NT2/D1 (cell line): Measurements from ENCODE around the gene OSGIN1.

Experiments
- DNase-seq: peaks from one replicate; pipeline ENCODE4 v3.0.0-alpha.2; 2011; ENCODE audit warnings: low read depth, low spot score
- H3K27me3 ChIP-seq: 2 replicates; pipeline ENCODE4 v1.6.0; 2011; ENCODE audit warnings: mild to moderate bottlenecking; ENCODE audit not compliant: insufficient read length, insufficient read depth
- H3K36me3 ChIP-seq: 2 replicates; pipeline ENCODE4 v1.6.1; 2011; ENCODE audit warnings: mild to moderate bottlenecking, low read length, mixed read lengths; ENCODE audit not compliant: insufficient read depth, insufficient read length
- H3K4me1 ChIP-seq: 2 replicates; pipeline ENCODE4 v1.5.1; 2011; ENCODE audit not compliant: insufficient read depth, insufficient read length
- H3K4me3 ChIP-seq: 2 replicates; pipeline ENCODE4 v1.5.1; 2011; ENCODE audit warnings: low read depth; ENCODE audit not compliant: insufficient read length
- H3K9ac ChIP-seq: 2 replicates; pipeline ENCODE4 v1.6.0; 2011; ENCODE audit warnings: low read depth; ENCODE audit not compliant: insufficient read length
- H3K9me3 ChIP-seq: 2 replicates; pipeline ENCODE4 v1.5.1; 2011; ENCODE audit warnings: mild to moderate bottlenecking, low read length; ENCODE audit not compliant: insufficient read depth
- SUZ12 ChIP-seq: IDR thresholded peaks from 2 replicates; pipeline ENCODE4 v1.6.1; 2011; ENCODE audit not compliant: insufficient read length, insufficient read depth; ENCODE audit errors: extremely low read depth
- YY1 ChIP-seq: IDR thresholded peaks from 2 replicates; pipeline ENCODE4 v1.6.1; 2011; ENCODE audit not compliant: insufficient read length, insufficient read depth
- ZNF274 ChIP-seq: IDR thresholded peaks from 2 replicates; pipeline ENCODE4 v1.6.1; 2011; ENCODE audit warnings: mild to moderate bottlenecking, low read depth, low read length

Gene OSGIN1

GRCh38 chr16:83952940-83953795, at the start of gene OSGIN1:
Gene OSGIN1 (plus strand): TSS chr16:83953240. CDS start chr16:83957672, 4,432 bp downstream.
- Histone ChIP-seq H3K4me3 (peak within 1 kb of the TSS; percentile 58), H3K27me3 (peaks cover 13% of the 10 kb centered on the region), H3K36me3 (no peaks in the 10 kb centered on the region), H3K9me3 (no peaks in the 10 kb centered on the region), H3K9ac (peak within 1 kb of the TSS; percentile 86), H3K4me1 (peaks cover 14% of the 10 kb centered on the region)
- TF ChIP-seq ZNF274 (no peak), YY1 (no peak), SUZ12 (no peak)
- peak; percentile 32 for DNase-seq

- Histone ChIP-seq H3K4me3 (no peak overlapping the region), H3K9ac (no peak overlapping the region), H3K4me1 (no peaks in the 10 kb centered on the region), H3K36me3 (peaks cover 5% of the 10 kb centered on the region), H3K27me3 (peaks cover 52% of the 10 kb centered on the region), H3K9me3 (no peaks in the 10 kb centered on the region)
- no peak for TF ChIP-seq SUZ12
- no peak for TF ChIP-seq ZNF274
- no peak for TF ChIP-seq YY1
- DNase-seq = no peak
Measured at GRCh38 chr16:83903751-83904150, 49.3 kb upstream of the OSGIN1 start.

- Histone ChIP-seq H3K4me3 (no peak overlapping the region), H3K27me3 (peaks cover 31% of the 10 kb centered on the region), H3K36me3 (peaks cover 10% of the 10 kb centered on the region), H3K9me3 (no peaks in the 10 kb centered on the region), H3K4me1 (no peaks in the 10 kb centered on the region), H3K9ac (no peak overlapping the region)
- DNase-seq = no peak
- TF ChIP-seq YY1 = no peak
- no peak for TF ChIP-seq ZNF274
- TF ChIP-seq SUZ12 = no peak
Measured at GRCh38 chr16:83906683-83907082, 46.4 kb upstream of the OSGIN1 start.

- Histone ChIP-seq H3K9ac (no peak overlapping the region), H3K36me3 (peaks cover 12% of the 10 kb centered on the region), H3K9me3 (no peaks in the 10 kb centered on the region), H3K4me3 (no peak overlapping the region), H3K4me1 (peaks cover 3% of the 10 kb centered on the region), H3K27me3 (peaks cover 31% of the 10 kb centered on the region)
- no peak for DNase-seq
- TF ChIP-seq SUZ12 (no peak), ZNF274 (no peak), YY1 (no peak)
Measured at GRCh38 chr16:83907111-83907510, 45.9 kb upstream of the OSGIN1 start.

GRCh38 chr16:83907631-83908250, 45.3 kb upstream of the OSGIN1 start:
- peaks cover 31% of the 10 kb centered on the region for H3K27me3 ChIP-seq
- no peaks in the 10 kb centered on the region for H3K9me3 ChIP-seq
- no peak for TF ChIP-seq SUZ12
- no peak for TF ChIP-seq ZNF274
- no peak for TF ChIP-seq YY1
- no peak overlapping the region for H3K9ac ChIP-seq
- DNase-seq = no peak
- H3K36me3 ChIP-seq = peaks cover 19% of the 10 kb centered on the region
- peaks cover 9% of the 10 kb centered on the region for H3K4me1 ChIP-seq
- no peak overlapping the region for H3K4me3 ChIP-seq

- H3K4me3 ChIP-seq = no peak overlapping the region
- H3K9me3 ChIP-seq = no peaks in the 10 kb centered on the region
- H3K4me1 ChIP-seq = peaks cover 9% of the 10 kb centered on the region
- peaks cover 22% of the 10 kb centered on the region for H3K27me3 ChIP-seq
- no peak overlapping the region for H3K9ac ChIP-seq
- H3K36me3 ChIP-seq = peaks cover 19% of the 10 kb centered on the region
- TF ChIP-seq ZNF274 = no peak
- no peak for TF ChIP-seq SUZ12
- no peak for TF ChIP-seq YY1
- DNase-seq = no peak
Measured at GRCh38 chr16:83908798-83909197, 44.2 kb upstream of the OSGIN1 start.

- Histone ChIP-seq H3K27me3 (peaks cover 7% of the 10 kb centered on the region), H3K9me3 (no peaks in the 10 kb centered on the region), H3K9ac (no peak overlapping the region), H3K4me3 (no peak overlapping the region), H3K4me1 (peaks cover 9% of the 10 kb centered on the region), H3K36me3 (peaks cover 37% of the 10 kb centered on the region)
- no peak for TF ChIP-seq ZNF274
- TF ChIP-seq YY1 = no peak
- TF ChIP-seq SUZ12 = no peak
- no peak for DNase-seq
Measured at GRCh38 chr16:83911290-83911689, 41.8 kb upstream of the OSGIN1 start.
